Prostate gland (tissue), 2 donors: Measurements from ENCODE around the gene GLYATL3.
A peak's percentile ranks its signal among the peaks of the same experiment; 100 is the strongest.

Experiments used
- POLR2A ChIP-seq: fragments of 450-650 bp; IDR thresholded peaks from one replicate; pipeline ENCODE4 v1.6.1; 2016; ENCODE audit warnings: antibody characterized with exemption, mild to moderate bottlenecking
- POLR2AphosphoS5 ChIP-seq: sonication (generic); formaldehyde crosslinking; IDR thresholded peaks from one replicate; pipeline ENCODE4 v1.6.1; 2017; ENCODE audit warnings: antibody characterized with exemption
- TF ChIP-seq, protein P1 (sequence below), 4 experiments: fragments of 200-600 bp in 2 of 4; fragments of 450-650 bp in 2 of 4; sonication (generic) in 2 of 4; IDR thresholded peaks; 1 replicate in 3 of 4; 2 replicates in 1 of 4; pipeline ENCODE4 v1.5.1; 2016 to 2019; ENCODE audit warnings: antibody characterized with exemption in 4 of 4, mild to moderate bottlenecking in 2 of 4, moderate library complexity in 2 of 4

- TF ChIP-seq, protein P1, sequence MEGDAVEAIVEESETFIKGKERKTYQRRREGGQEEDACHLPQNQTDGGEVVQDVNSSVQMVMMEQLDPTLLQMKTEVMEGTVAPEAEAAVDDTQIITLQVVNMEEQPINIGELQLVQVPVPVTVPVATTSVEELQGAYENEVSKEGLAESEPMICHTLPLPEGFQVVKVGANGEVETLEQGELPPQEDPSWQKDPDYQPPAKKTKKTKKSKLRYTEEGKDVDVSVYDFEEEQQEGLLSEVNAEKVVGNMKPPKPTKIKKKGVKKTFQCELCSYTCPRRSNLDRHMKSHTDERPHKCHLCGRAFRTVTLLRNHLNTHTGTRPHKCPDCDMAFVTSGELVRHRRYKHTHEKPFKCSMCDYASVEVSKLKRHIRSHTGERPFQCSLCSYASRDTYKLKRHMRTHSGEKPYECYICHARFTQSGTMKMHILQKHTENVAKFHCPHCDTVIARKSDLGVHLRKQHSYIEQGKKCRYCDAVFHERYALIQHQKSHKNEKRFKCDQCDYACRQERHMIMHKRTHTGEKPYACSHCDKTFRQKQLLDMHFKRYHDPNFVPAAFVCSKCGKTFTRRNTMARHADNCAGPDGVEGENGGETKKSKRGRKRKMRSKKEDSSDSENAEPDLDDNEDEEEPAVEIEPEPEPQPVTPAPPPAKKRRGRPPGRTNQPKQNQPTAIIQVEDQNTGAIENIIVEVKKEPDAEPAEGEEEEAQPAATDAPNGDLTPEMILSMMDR (IDR thresholded peaks at IDR 0.05) = peak in 3 of 4 experiments; percentile 65 to 85 (median 83)
- TF ChIP-seq POLR2A (no peak), POLR2AphosphoS5 (no peak)
These were observed 32.2 kb downstream of the GLYATL3 start for GRCh38 chr6:49531774-49532569.
